HepG2 (cell line): ENCODE measurements around the gene MYH15. TPM values are rescaled to one million over a fixed set of nuclear protein-coding genes. Genes with fewer than 3 reads are reported as not detected.

Experiments
- AGO2 ChIP-seq: fragments of 200-400 bp; formaldehyde crosslinking; optimal IDR thresholded peaks from 2 replicates; pipeline ENCODE3; 2017; ENCODE audit warnings: mild to moderate bottlenecking, low read depth, low read length, moderate library complexity
- FOXM1 ChIP-seq: sonication (generic); formaldehyde crosslinking; IDR thresholded peaks from 2 replicates; pipeline ENCODE4 v1.5.0; 2020; ENCODE audit warnings: missing genetic modification reagents
- KDM3A ChIP-seq: IDR thresholded peaks from 2 replicates; pipeline ENCODE4 v1.6.1; 2018; ENCODE audit warnings: low read depth, missing compliant biosample characterization
- RXRA ChIP-seq: sonication (generic); formaldehyde crosslinking; IDR thresholded peaks from 2 replicates; pipeline ENCODE4 v1.5.1; 2020; ENCODE audit warnings: missing genetic modification reagents
- ZNF136 ChIP-seq: sonication (generic); formaldehyde crosslinking; IDR thresholded peaks from 2 replicates; pipeline ENCODE4 v1.8.1; 2022; ENCODE audit warnings: low read depth, mild to moderate bottlenecking, moderate library complexity, missing genetic modification reagents
- ZNF382 ChIP-seq: sonication (generic); formaldehyde crosslinking; IDR thresholded peaks from 2 replicates; pipeline ENCODE4 v1.5.0; 2020; ENCODE audit warnings: missing genetic modification reagents, mild to moderate bottlenecking, borderline replicate concordance
- ZNF432 ChIP-seq: sonication (generic); formaldehyde crosslinking; IDR thresholded peaks from 2 replicates; pipeline ENCODE4 v1.5.0; 2020; ENCODE audit warnings: missing genetic modification reagents, mild to moderate bottlenecking, borderline replicate concordance
- ZNF597 ChIP-seq: sonication (generic); formaldehyde crosslinking; IDR thresholded peaks from 2 replicates; pipeline ENCODE4 v1.5.0; 2020; ENCODE audit warnings: missing genetic modification reagents
- polyA plus RNA-seq, 8 experiments: library from polyadenylated mRNA; depleted of rRNA in 3 of 8; stranded (reverse) in 7 of 8; unstranded in 1 of 8; fragments of >200 nt; fragmentation: Illumina TruSeq in 4 of 8; extraction: Trizol in 4 of 8; gene quantifications; 2 replicates each; pipeline versions ENCODE4 v1.2.1 to v1.2.3, GENCODE V29; 2011 to 2016; ENCODE audit warnings: low read depth in 4 of 8, missing spikeins in 1 of 8, mixed read lengths in 1 of 8; ENCODE audit not compliant: insufficient read depth in 1 of 8
- total RNA-seq, 5 experiments: library from RNA; depleted of rRNA; stranded (reverse); fragments of >200 nt; fragmentation: Illumina TruSeq; extraction: Trizol; gene quantifications; 2 replicates each; pipeline ENCODE4 v1.2.3, GENCODE V29; 2016; ENCODE audit warnings: low read depth in 1 of 5
- TF ChIP-seq, protein P1 (sequence below): sonication (generic); formaldehyde crosslinking; IDR thresholded peaks from 2 replicates; pipeline ENCODE4 v1.4.0; 2020; ENCODE audit warnings: mild to moderate bottlenecking, missing genetic modification reagents
- TF ChIP-seq, protein P2 (sequence below): sonication (generic); formaldehyde crosslinking; IDR thresholded peaks from 2 replicates; pipeline ENCODE4 v1.4.0; 2020; ENCODE audit warnings: mild to moderate bottlenecking, missing genetic modification reagents, borderline replicate concordance
- TF ChIP-seq, protein P3 (sequence below): conservative IDR thresholded peaks from 2 replicates; pipeline ENCODE4 v1.6.1; 2018; ENCODE audit warnings: missing genetic modification reagents

Gene MYH15
- total and polyA plus RNA-seq, 2 of the 13 experiments (the other 11 are each of a cell fraction or from before 2014, with no cell fraction given), result 0.03 to 0.09 TPM

- TF ChIP-seq, protein P1, sequence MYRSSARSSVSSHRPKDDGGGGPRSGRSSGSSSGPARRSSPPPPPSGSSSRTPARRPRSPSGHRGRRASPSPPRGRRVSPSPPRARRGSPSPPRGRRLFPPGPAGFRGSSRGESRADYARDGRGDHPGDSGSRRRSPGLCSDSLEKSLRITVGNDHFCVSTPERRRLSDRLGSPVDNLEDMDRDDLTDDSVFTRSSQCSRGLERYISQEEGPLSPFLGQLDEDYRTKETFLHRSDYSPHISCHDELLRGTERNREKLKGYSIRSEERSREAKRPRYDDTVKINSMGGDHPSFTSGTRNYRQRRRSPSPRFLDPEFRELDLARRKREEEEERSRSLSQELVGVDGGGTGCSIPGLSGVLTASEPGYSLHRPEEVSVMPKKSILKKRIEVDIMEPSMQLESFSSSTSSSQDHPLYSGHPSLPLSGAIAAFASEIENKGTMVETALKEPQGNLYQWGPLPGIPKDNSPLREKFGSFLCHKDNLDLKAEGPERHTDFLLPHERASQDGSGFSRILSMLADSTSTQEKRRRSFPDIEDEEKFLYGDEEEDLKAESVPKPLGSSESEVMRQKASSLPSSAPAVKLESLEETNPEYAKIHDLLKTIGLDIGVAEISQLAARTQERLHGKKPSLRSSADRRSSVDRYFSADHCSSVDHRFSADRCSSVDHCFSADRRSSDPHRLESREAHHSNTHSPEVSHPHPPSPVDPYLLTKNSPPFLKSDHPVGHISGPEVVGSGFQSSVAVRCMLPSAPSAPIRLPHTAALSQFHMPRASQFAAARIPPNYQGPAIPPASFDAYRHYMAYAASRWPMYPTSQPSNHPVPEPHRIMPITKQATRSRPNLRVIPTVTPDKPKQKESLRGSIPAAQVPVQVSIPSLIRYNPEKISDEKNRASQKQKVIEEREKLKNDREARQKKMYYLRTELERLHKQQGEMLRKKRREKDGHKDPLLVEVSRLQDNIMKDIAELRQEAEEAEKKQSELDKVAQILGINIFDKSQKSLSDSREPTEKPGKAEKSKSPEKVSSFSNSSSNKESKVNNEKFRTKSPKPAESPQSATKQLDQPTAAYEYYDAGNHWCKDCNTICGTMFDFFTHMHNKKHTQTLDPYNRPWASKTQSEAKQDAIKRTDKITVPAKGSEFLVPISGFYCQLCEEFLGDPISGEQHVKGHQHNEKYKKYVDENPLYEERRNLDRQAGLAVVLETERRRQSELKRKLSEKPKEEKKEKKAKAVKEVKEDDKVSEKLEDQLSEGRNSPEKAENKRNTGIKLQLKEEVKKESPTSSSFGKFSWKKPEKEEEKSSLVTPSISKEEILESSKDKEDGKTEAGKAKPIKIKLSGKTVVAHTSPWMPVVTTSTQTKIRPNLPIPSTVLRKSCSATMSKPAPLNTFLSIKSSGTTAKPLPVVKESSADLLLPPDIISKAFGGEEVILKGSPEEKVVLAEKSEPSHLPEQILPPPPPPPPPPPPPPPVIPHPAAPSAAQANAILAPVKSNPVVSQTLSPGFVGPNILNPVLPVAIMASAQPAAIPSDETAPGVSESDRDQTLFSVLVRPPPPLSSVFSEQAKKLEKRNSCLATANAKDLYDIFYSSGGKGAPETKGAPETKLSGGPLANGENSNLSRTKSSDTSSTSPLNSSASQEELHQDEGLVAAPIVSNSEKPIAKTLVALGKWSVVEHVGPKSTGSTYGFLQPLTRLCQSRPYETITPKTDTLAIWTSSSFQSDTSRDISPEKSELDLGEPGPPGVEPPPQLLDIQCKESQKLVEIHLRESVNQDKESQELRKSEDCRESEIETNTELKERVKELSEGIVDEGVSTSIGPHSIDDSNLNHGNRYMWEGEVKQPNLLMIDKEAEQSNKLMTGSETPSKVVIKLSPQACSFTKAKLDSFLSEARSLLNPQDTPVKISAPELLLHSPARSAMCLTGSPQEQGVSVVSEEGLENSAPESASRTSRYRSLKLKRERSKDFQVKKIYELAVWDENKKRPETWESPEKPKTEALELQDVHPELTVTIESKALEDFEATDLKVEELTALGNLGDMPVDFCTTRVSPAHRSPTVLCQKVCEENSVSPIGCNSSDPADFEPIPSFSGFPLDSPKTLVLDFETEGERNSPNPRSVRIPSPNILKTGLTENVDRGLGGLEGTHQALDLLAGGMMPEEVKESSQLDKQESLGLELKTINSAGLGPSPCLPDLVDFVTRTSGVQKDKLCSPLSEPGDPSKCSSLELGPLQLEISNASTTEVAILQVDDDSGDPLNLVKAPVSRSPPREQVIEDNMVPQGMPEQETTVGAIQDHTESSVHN (CRISPR knock-in tag), result no peak
- TF ChIP-seq AGO2, result no peak
- no peak for TF ChIP-seq ZNF382
- TF ChIP-seq FOXM1 (CRISPR knock-in tag), result no peak
- TF ChIP-seq, protein P2, sequence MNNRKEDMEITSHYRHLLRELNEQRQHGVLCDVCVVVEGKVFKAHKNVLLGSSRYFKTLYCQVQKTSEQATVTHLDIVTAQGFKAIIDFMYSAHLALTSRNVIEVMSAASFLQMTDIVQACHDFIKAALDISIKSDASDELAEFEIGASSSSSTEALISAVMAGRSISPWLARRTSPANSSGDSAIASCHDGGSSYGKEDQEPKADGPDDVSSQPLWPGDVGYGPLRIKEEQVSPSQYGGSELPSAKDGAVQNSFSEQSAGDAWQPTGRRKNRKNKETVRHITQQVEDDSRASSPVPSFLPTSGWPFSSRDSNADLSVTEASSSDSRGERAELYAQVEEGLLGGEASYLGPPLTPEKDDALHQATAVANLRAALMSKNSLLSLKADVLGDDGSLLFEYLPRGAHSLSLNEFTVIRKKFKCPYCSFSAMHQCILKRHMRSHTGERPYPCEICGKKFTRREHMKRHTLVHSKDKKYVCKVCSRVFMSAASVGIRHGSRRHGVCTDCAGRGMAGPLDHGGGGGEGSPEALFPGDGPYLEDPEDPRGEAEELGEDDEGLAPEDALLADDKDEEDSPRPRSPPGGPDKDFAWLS, result no peak
- no peak for TF ChIP-seq RXRA (CRISPR knock-in tag)
- TF ChIP-seq, protein P3, sequence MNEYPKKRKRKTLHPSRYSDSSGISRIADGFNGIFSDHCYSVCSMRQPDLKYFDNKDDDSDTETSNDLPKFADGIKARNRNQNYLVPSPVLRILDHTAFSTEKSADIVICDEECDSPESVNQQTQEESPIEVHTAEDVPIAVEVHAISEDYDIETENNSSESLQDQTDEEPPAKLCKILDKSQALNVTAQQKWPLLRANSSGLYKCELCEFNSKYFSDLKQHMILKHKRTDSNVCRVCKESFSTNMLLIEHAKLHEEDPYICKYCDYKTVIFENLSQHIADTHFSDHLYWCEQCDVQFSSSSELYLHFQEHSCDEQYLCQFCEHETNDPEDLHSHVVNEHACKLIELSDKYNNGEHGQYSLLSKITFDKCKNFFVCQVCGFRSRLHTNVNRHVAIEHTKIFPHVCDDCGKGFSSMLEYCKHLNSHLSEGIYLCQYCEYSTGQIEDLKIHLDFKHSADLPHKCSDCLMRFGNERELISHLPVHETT (CRISPR knock-in tag), result no peak
- TF ChIP-seq ZNF597, result no peak
- no peak for TF ChIP-seq KDM3A (CRISPR knock-in tag)
- no peak for TF ChIP-seq ZNF432 (CRISPR knock-in tag)
- no peak for TF ChIP-seq ZNF136
Measured at GRCh38 chr3:108331792-108332191, 178.6 kb downstream of the MYH15 start (continued).
